GM21390 (cell line): ENCODE data around the gene IMPDH2.

Source experiments
- ATAC-seq: cut with Tn5 transposase; IDR thresholded peaks from one replicate; pipeline ENCODE4 v1.9.1; 2021; ENCODE audit not compliant: unreplicated experiment

The IMPDH2 gene

GRCh38 chr3:48984663-48985062 lies 44.5 kb downstream of the IMPDH2 start:
- no peak for ATAC-seq

GRCh38 chr3:48983096-48983495 lies 46.1 kb downstream of the IMPDH2 start:
- no peak for ATAC-seq

DNA sequence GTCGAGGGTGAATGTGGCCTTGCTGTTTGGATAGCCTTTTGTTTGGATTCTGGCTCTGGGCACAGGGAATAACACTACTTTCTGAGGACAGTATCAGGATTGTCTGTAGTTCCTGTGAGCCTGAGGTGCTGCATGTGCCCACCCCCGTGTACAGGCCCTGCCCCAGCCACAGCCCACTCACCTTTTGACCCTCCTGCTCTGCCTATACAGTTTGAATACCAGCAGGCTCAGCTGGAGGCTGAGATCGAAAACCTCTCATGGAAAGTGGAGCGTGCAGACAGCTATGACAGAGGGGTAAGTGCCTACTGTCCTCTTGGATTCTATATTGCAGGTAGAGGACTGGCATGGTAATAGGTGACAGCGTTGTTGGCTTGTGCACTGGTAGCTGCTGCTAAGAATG lies 46.5 kb downstream of the IMPDH2 start:
- no peak for ATAC-seq

DNA sequence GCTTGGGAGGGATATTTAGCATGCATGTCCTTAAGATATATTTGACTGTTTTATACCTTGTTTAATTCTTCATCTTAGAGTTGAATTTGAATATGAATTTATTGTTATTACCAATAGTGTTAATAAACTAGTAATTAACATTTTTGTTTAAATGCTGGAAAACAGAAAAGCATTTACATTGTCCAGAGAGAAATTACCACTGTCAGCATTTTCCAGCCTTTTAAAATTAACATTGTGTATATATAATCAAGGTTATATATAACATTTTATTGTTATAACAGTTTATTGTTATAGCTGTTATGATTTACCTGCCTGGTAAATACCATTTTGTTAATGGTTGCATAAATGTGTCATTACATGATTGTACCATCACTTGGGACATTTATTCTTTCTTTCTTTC lies 47.2 kb downstream of the IMPDH2 start:
- no peak for ATAC-seq

DNA sequence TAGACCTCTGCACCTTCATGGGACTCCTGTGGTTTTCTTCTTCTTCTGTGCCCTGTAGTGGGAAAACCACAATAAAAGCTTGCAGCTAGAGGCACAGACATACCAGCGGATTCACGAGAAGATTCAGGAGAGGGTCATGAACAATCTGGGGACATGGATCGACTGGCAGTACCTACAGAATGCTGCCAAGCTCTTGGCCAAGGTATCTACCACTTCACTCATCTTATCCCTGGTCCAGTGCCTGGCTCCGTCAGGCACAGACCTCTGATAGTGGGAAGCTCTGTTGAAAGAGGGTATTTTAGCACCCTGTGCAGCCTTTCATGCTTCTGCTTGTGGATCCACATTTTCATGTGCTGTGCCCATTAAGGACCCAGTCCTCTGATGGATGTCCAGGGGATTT lies 48.9 kb downstream of the IMPDH2 start:
- ATAC-seq: no peak

DNA sequence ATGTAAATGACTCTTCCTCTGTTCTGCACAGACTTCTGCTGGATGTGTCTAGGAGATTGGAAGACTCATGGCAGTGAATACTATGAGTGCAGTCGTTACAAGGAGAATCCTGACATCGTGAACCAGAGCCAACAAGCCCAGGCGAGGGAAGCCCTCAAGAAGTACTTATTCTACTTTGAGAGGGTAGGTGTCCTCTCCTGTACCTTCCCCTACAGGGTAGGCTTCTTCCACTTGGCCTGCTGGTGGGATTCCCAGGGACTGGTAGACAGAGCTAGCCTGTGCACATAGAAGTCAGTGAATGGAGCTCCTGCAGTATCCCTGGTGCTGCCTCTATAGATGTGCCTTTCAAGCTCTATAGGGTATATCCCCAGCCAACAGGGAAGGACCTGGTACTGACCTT lies 49.7 kb downstream of the IMPDH2 start:
- ATAC-seq: no peak
